BJ (cell line): ENCODE data around the gene SLC30A7. TPM values are rescaled to one million over a fixed set of nuclear protein-coding genes. Genes with fewer than 3 reads are reported as not detected.
A peak's percentile ranks its signal among the peaks of the same experiment; 100 is the strongest.
"Not testable (repeated sequence)": the region's sequence is repeated elsewhere in the genome, so short reads cannot be mapped to it uniquely, and the experiment has no call there.

Experiments
- CTCF ChIA-PET: fragments of 350-600 bp; formaldehyde crosslinking; extraction: SDS; loops from one replicate; lab custom pipeline; 2021; ENCODE audit warnings: antibody characterized with exemption, inconsistent platforms; lab: Yijun Ruan, JAX
- POLR2A ChIA-PET: fragments of 300-600 bp; sonication (Branson Sonifier 250); formaldehyde crosslinking; extraction: SDS; loops from one replicate; lab custom pipeline; 2021; ENCODE audit warnings: antibody characterized with exemption; lab: Charles Lee
- DNase-seq: peaks from one replicate; pipeline ENCODE4 v3.0.0-alpha.2; 2011; ENCODE audit warnings: low read depth
- H3K27me3 ChIP-seq: 2 replicates; pipeline ENCODE4 v1.6.0; 2011; ENCODE audit warnings: low read length; ENCODE audit not compliant: control insufficient read depth, insufficient read depth
- H3K36me3 ChIP-seq: 2 replicates; pipeline ENCODE4 v1.5.1; 2011; ENCODE audit warnings: low read length; ENCODE audit not compliant: control insufficient read depth, insufficient read depth
- H3K4me3 ChIP-seq: 2 replicates; pipeline ENCODE4 v1.5.1; 2011; ENCODE audit warnings: low read depth, mild to moderate bottlenecking, control low read depth, low read length
- polyA minus RNA-seq: library from RNA; depleted of rRNA, polyadenylated mRNA; stranded (reverse); fragments of >200 nt; gene quantifications from 2 replicates; pipeline ENCODE4 v1.2.3, GENCODE V29; 2011; rRNA and poly(A)+ RNA removed
- polyA plus RNA-seq: library from polyadenylated mRNA; depleted of rRNA; stranded (reverse); fragments of >200 nt; gene quantifications from 2 replicates; pipeline ENCODE4 v1.2.3, GENCODE V29; 2011; rRNA removed
- TF ChIP-seq, protein P1 (sequence below): IDR thresholded peaks from 2 replicates; pipeline ENCODE4 v1.5.1; 2011; ENCODE audit warnings: low read depth, mild to moderate bottlenecking, control low read depth, inconsistent platforms, low read length, moderate library complexity; ENCODE audit not compliant: insufficient read depth

Gene SLC30A7, protein sequence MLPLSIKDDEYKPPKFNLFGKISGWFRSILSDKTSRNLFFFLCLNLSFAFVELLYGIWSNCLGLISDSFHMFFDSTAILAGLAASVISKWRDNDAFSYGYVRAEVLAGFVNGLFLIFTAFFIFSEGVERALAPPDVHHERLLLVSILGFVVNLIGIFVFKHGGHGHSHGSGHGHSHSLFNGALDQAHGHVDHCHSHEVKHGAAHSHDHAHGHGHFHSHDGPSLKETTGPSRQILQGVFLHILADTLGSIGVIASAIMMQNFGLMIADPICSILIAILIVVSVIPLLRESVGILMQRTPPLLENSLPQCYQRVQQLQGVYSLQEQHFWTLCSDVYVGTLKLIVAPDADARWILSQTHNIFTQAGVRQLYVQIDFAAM
- polyA plus RNA-seq (4.6 and 8.1 TPM in 2 replicates), polyA minus RNA-seq (13.7 and 26.2 TPM in 2 replicates)

DNA sequence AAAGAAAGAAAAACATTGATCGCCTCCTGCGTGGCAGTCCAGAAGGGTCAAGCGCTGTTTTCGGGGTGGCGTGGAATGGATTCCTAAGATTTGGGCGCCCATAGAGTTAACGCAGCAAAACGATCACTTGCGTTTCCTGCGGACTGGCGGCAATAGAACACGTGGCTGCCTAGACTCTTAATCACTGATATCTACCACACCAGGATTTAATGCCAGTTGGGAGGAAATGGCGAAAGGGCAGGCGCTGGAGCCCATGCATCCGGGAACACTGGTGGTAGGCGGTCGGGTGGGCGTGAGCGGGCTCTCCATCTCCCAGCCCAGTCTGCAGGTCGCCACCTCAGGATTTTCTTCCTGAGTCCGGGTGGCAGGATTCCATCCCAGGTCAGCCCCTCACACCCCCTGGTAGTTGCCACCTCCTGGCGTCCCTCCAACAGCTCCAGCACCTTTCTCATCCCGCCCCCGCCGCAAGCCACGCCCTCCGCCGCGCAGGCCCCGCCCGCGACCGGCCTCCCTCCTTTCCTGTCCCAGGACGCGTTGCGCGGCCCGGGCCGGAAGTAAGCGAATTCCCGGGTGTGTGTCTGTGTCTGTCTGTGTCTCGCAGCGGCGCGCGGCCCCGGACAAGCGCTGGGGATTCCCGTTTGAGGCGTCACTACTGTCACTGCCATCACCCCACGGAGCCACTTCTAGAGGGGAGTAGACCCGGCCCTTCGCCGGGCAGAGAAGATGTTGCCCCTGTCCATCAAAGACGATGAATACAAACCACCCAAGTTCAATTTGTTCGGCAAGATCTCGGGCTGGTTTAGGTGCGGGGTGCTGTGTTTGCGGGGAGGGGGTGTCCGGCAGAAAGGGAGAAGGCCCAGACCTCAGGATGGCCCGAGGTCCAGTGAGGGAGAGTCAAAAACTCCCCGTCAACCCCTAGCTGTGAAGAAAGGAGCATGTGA is at the start of gene SLC30A7:
Gene SLC30A7 (plus strand): TSS at position 551 of the 941 bp plus-strand sequence. CDS start 173 bp downstream, at position 724.
- TF ChIP-seq, protein P1, sequence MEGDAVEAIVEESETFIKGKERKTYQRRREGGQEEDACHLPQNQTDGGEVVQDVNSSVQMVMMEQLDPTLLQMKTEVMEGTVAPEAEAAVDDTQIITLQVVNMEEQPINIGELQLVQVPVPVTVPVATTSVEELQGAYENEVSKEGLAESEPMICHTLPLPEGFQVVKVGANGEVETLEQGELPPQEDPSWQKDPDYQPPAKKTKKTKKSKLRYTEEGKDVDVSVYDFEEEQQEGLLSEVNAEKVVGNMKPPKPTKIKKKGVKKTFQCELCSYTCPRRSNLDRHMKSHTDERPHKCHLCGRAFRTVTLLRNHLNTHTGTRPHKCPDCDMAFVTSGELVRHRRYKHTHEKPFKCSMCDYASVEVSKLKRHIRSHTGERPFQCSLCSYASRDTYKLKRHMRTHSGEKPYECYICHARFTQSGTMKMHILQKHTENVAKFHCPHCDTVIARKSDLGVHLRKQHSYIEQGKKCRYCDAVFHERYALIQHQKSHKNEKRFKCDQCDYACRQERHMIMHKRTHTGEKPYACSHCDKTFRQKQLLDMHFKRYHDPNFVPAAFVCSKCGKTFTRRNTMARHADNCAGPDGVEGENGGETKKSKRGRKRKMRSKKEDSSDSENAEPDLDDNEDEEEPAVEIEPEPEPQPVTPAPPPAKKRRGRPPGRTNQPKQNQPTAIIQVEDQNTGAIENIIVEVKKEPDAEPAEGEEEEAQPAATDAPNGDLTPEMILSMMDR, result no peak
- ChIA-PET CTCF (interaction anchor here (0.6 to 1.3 kb wide), 5 partner anchors 11 to 900 kb away, joined by 3 to 5 read pairs (median 3); no protein-coding TSS in a partner anchor), POLR2A (no interaction called here)
- Histone ChIP-seq H3K36me3 (no peaks in the 10 kb centered on the region; the same call in 1 of the 2 replicates), H3K4me3 (peak within 1 kb of the TSS; percentile 75), H3K27me3 (no peaks in the 10 kb centered on the region)
- peak; percentile 39 for DNase-seq

DNA sequence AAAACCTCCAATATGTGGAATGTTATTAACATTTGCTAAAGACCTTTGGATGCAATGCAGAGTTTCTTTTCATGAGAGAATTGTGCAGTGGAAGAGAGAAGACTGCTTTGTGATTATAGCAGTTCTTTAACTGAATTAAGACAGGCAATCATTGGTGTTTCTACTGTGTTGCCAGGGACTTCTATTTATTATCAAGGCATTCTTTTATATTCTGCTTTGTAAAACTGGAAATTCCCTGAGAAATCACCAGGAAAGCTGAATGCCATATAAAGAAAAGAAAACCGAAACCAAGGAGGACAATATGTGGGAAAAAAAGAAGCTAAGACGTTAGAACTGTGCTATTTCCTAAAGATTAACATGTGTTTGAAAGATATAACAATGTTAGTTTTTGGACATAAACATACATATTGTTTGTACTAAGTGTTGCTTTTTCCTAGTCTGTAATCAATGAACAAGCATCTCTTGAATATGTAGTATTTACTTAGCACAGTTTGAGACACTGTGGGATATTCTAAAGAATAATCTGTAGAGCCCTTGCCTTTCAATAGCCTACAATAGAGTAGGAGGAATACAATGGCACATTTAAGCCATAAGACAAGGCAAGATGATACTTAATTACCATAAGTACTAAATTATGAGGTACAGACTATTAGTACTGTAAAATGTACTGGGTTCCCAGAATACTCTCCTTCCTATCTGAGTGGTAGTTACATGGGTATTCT is 48.4 kb upstream of the SLC30A7 start:
- DNase-seq, result peak; percentile 34
- ChIA-PET POLR2A (no interaction called here), CTCF (no interaction called here)
- TF ChIP-seq, protein P1, result no peak
- Histone ChIP-seq H3K27me3 (peaks cover 5% of the 10 kb centered on the region; the same call in 1 of the 2 replicates), H3K4me3 (peak overlapping the region; percentile 4; the same call in 1 of the 2 replicates), H3K36me3 (no peaks in the 10 kb centered on the region)

DNA sequence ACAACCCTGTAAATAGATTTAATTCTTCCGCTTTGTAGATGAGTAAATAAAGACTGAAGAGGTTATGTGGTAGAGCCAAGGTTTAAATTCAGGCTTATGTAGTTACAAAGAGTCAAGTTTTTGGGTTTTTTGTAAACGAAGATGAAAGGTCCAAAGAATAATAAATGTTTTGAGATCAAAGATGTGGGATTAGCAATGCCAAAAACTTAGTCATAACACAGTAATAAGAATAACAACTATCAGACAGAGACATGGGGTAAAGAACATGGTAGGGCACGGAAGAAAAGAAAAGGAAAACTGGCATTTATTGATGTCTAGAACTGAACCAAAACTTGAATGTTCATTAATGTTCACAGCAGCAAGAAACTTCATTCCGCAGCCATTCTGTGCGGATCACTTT is 44.2 kb upstream of the SLC30A7 start:
- no peaks in the 10 kb centered on the region for H3K36me3 ChIP-seq
- no peak for DNase-seq
- TF ChIP-seq, protein P1, result no peak
- ChIA-PET POLR2A (no interaction called here), CTCF (no interaction called here)
- H3K27me3 ChIP-seq, result peaks cover 3% of the 10 kb centered on the region; the same call in 1 of the 2 replicates
- no peak overlapping the region for H3K4me3 ChIP-seq

DNA sequence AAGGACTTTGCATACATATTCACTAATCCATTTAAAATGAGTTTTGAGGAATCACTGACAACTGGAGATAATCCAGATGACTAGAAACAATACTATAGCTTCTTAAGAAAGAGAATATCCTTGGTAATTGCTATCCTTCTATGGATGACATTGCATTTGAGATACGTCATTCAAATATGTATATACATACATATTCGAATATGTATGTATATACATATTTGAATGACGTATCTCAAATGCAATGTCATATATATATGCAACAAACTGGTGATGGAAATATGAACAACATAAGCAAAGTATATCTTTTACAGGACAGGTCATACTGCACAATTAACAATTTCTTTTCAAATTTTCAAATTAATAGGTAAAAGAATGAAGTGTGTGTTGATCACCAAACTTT is 42.9 kb upstream of the SLC30A7 start:
- no peak for DNase-seq
- POLR2A ChIA-PET, result no interaction called here
- Histone ChIP-seq H3K36me3 (no peaks in the 10 kb centered on the region), H3K4me3 (no peak overlapping the region), H3K27me3 (peaks cover 3% of the 10 kb centered on the region; the same call in 1 of the 2 replicates)
- TF ChIP-seq, protein P1, result no peak
- CTCF ChIA-PET, result interaction anchor here (0.7 to 1.5 kb wide), 3 partner anchors 17 to 246 kb away, joined by 3 to 4 read pairs (median 3); no protein-coding TSS in a partner anchor

DNA sequence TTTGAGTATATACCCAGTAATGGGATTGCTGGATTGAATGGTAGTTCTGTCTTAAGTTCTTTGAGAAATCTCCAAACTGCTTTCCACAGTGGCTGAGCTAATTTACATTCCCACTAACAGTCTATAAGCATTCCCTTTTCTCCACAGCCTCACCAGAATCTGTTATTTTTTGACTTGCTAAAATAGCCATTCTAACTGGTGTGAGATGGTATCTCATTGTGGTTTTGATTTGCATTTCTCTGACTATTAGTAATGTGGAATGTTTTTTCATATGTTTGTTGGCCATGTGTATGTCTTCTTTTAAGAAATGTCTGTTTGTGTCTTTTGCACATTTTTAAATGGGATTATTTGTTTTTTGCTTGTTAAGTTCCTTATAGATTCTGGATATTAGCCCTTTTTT is 40.8 kb upstream of the SLC30A7 start:
- DNase-seq, result peak; percentile 59
- H3K4me3 ChIP-seq, POLR2A ChIA-PET, H3K27me3 ChIP-seq, H3K36me3 ChIP-seq: not testable (repeated sequence)
- CTCF ChIA-PET, result interaction anchor here (1.1 kb wide), 1 partner anchor 13 kb away, joined by 3 read pairs; no protein-coding TSS in a partner anchor
